Measurements from ENCODE around the gene DOK6.

The DOK6 gene

DNA sequence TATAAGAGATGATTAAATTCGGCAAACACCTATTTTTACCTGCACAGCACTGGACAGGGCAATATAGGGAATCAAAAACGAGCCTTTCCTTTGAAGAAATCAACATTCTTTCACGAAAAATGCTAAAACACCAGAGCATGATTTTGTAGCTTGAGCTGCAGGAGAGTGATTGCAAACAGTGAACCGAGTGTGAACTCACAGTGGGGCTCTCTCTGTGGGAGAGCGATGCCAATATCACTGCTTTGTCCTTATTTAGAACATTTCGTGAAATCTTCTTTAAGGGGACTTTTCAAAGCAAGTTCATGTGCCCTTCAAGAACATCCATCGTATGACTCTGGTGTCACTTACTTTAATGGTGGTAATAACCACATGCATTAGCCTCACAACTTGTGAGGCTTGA lies 308.2 kb downstream of the DOK6 start:
- Histone ChIP-seq H3K4me1 (ENCODE audit: control insufficient read depth, insufficient read depth, low read length, poor library complexity, severe bottlenecking) (no peaks in the 10 kb centered on the region), H3K36me3 (ENCODE audit: control insufficient read depth, insufficient read depth, low read length) (no peaks in the 10 kb centered on the region), H3K27me3 (replicated peaks; ENCODE audit: control insufficient read depth, insufficient read depth, low read length, poor library complexity, severe bottlenecking) (no peaks in the 10 kb centered on the region), H3K4me3 (ENCODE audit: insufficient read depth, low read depth, low read length, poor library complexity, severe bottlenecking) (no peak overlapping the region), H3K9me3 (ENCODE audit: control insufficient read depth, low read length) (no peaks in the 10 kb centered on the region), H3K27ac (ENCODE audit: insufficient read depth, low read length, poor library complexity, severe bottlenecking) (no peak overlapping the region)
- no peak for DNase-seq

DNA sequence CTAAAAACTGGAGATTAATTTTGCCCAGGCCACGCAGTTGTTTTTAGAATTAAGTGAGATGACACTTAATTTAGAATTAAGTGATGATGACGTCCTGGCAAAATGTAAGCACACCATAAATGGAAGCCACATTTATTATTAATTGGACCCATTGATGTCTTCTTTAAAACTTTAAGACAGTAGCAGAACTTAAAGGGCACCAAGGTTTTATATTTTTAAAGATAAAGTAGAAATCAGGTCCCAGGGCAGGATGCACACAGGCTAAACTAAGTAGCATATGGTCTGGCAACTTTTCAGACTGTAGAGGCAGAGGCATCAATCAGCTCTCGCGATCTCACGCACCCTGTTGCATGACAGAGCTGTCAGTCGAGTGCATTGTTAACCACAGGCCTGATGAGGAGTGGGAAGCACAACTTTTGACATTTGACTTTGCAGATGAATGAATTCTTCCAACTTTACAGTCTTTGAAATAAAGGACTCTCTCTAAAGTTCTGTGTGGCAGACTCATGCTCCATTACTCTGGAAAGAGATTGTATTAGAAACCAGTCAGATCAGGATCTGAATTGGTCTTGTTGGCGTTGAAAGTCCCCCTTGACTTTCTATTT lies 314.6 kb downstream of the DOK6 start:
- Histone ChIP-seq H3K4me1 (ENCODE audit: control insufficient read depth, insufficient read depth, low read length, poor library complexity, severe bottlenecking) (no peaks in the 10 kb centered on the region), H3K36me3 (ENCODE audit: control insufficient read depth, insufficient read depth, low read length) (no peaks in the 10 kb centered on the region), H3K9me3 (ENCODE audit: control insufficient read depth, low read length) (peaks cover 6% of the 10 kb centered on the region), H3K27me3 (replicated peaks; ENCODE audit: control insufficient read depth, insufficient read depth, low read length, poor library complexity, severe bottlenecking) (no peaks in the 10 kb centered on the region), H3K27ac (ENCODE audit: insufficient read depth, low read length, poor library complexity, severe bottlenecking) (no peak overlapping the region), H3K4me3 (ENCODE audit: insufficient read depth, low read depth, low read length, poor library complexity, severe bottlenecking) (no peak overlapping the region)
- DNase-seq = no peak

DNA sequence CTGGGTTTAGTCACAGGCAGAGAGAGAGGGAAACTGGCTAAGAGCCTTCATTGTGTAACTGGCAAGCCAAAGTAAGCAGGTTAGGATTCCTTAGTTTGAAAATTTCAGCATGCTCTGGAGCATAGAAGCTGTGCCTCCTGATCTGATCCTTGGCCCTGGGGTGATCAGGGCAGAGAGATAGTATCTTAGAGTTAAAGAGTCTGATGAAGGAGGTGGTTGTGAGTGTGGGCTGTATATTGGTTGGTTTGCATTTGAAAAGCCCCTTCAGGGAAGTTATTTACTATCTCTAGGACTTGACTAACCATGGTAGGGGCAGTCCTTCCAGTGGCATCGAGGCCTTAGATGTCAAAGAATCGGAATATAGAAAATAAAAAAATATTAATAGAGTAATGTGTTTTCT lies 316.9 kb downstream of the DOK6 start:
- H3K27me3 ChIP-seq (replicated peaks; ENCODE audit: control insufficient read depth, insufficient read depth, low read length, poor library complexity, severe bottlenecking) = no peaks in the 10 kb centered on the region
- H3K4me1 ChIP-seq (ENCODE audit: control insufficient read depth, insufficient read depth, low read length, poor library complexity, severe bottlenecking) = no peaks in the 10 kb centered on the region
- peaks cover 6% of the 10 kb centered on the region for H3K9me3 ChIP-seq (ENCODE audit: control insufficient read depth, low read length)
- DNase-seq = no peak
- H3K36me3 ChIP-seq (ENCODE audit: control insufficient read depth, insufficient read depth, low read length) = no peaks in the 10 kb centered on the region
- no peak overlapping the region for H3K27ac ChIP-seq (ENCODE audit: insufficient read depth, low read length, poor library complexity, severe bottlenecking)
- no peak overlapping the region for H3K4me3 ChIP-seq (ENCODE audit: insufficient read depth, low read depth, low read length, poor library complexity, severe bottlenecking)

DNA sequence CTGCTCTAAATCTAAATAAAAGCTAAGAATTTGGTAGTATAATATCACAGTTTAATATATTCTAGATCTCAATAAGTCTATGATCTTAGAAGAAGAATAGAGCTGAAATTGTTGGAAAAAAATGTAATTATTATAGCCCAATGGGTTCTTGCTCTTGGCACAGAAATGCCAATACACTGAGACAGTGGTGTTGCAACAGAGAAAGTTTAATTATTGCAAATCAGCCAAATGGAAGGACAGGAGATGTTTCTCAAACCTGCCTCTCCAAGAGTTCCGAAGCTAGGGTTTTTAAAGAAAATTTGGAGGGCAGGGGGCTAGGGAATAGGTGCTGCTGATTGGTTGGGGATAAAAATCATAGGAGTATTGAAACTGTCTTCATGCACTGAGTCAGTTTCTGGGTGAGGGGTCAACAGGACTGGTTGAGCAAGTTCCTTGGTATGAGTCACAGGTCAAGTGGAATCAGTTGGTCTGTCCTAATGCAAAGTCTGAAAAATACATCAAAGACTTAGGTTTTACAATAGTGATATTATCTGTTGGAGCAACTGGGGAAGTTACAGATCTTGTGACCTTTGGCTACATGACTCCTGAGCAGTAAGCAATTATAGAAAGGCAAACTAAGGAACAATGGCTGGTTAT lies 318.3 kb downstream of the DOK6 start:
- no peak for DNase-seq
- Histone ChIP-seq H3K4me1 (ENCODE audit: control insufficient read depth, insufficient read depth, low read length, poor library complexity, severe bottlenecking) (no peaks in the 10 kb centered on the region), H3K4me3 (ENCODE audit: insufficient read depth, low read depth, low read length, poor library complexity, severe bottlenecking) (no peak overlapping the region), H3K27me3 (replicated peaks; ENCODE audit: control insufficient read depth, insufficient read depth, low read length, poor library complexity, severe bottlenecking) (no peaks in the 10 kb centered on the region), H3K27ac (ENCODE audit: insufficient read depth, low read length, poor library complexity, severe bottlenecking) (no peak overlapping the region), H3K9me3 (ENCODE audit: control insufficient read depth, low read length) (peaks cover 6% of the 10 kb centered on the region), H3K36me3 (ENCODE audit: control insufficient read depth, insufficient read depth, low read length) (no peaks in the 10 kb centered on the region)

DNA sequence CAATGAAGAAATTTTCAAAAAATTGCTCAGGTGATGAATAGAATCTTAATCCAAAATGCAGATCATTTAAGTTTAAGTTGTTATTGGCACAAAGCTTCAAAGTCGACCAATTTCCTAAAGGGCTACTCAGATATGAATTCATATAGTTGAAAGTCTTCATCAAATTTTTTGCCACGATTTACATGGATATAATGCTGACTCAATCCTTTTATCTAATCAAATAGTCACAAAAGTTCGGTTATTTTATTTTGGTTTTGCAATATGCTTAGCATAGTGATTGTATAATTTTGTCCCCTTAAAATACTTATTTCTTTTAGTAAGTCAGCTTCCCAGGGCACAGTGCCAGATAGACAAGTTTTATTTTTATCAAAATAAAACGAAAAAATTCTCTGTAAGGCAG lies 319.7 kb downstream of the DOK6 start:
- peaks cover 6% of the 10 kb centered on the region for H3K9me3 ChIP-seq (ENCODE audit: control insufficient read depth, low read length)
- H3K27ac ChIP-seq (ENCODE audit: insufficient read depth, low read length, poor library complexity, severe bottlenecking) = no peak overlapping the region
- DNase-seq = no peak
- H3K27me3 ChIP-seq (replicated peaks; ENCODE audit: control insufficient read depth, insufficient read depth, low read length, poor library complexity, severe bottlenecking) = no peaks in the 10 kb centered on the region
- H3K4me1 ChIP-seq (ENCODE audit: control insufficient read depth, insufficient read depth, low read length, poor library complexity, severe bottlenecking) = no peaks in the 10 kb centered on the region
- no peak overlapping the region for H3K4me3 ChIP-seq (ENCODE audit: insufficient read depth, low read depth, low read length, poor library complexity, severe bottlenecking)
- H3K36me3 ChIP-seq (ENCODE audit: control insufficient read depth, insufficient read depth, low read length) = no peaks in the 10 kb centered on the region

DNA sequence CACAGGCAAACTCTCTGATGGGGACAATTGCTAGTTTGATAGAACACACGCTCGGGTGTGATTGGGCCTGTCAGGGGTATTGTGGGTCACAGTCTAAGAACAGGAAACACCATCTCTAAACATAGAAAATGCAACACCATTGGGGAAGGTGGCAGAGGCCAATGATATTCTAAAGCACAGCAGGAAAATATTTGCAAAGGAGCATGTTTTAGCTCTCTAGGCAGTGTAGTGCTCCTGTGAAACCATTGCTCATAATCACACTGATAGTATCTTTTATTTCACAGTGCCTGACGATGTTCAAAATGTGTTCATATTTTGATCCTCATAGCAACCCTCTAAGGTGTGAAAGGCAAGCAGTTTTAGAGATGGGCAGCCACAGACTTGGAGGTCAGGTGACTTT lies 322.7 kb downstream of the DOK6 start:
- Histone ChIP-seq H3K9me3 (ENCODE audit: control insufficient read depth, low read length) (peaks cover 6% of the 10 kb centered on the region), H3K4me3 (ENCODE audit: insufficient read depth, low read depth, low read length, poor library complexity, severe bottlenecking) (no peak overlapping the region), H3K27me3 (replicated peaks; ENCODE audit: control insufficient read depth, insufficient read depth, low read length, poor library complexity, severe bottlenecking) (no peaks in the 10 kb centered on the region), H3K4me1 (ENCODE audit: control insufficient read depth, insufficient read depth, low read length, poor library complexity, severe bottlenecking) (no peaks in the 10 kb centered on the region), H3K36me3 (ENCODE audit: control insufficient read depth, insufficient read depth, low read length) (no peaks in the 10 kb centered on the region), H3K27ac (ENCODE audit: insufficient read depth, low read length, poor library complexity, severe bottlenecking) (no peak overlapping the region)
- DNase-seq = no peak

DNA sequence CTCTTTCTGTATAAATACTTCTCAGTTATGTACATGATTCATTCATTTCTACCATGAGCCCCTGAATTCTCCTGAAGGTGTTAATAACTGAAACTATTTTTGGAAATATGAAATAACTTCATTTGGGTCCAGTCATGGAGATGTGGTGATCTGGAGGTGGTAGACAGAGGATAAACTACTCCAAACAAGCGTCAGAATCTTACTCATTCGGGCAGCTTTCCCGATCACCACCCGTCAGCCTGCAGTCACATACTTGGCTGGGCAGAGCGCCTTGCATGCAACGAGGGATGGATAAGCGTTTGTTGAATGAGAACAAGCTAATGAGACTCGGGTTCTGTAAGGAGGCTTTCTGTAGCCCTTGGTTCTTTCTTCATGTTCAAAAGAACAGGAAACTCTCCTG lies 324.3 kb downstream of the DOK6 start:
- Histone ChIP-seq H3K36me3 (ENCODE audit: control insufficient read depth, insufficient read depth, low read length) (no peaks in the 10 kb centered on the region), H3K4me1 (ENCODE audit: control insufficient read depth, insufficient read depth, low read length, poor library complexity, severe bottlenecking) (no peaks in the 10 kb centered on the region), H3K27me3 (replicated peaks; ENCODE audit: control insufficient read depth, insufficient read depth, low read length, poor library complexity, severe bottlenecking) (no peaks in the 10 kb centered on the region), H3K4me3 (ENCODE audit: insufficient read depth, low read depth, low read length, poor library complexity, severe bottlenecking) (no peak overlapping the region), H3K9me3 (ENCODE audit: control insufficient read depth, low read length) (no peaks in the 10 kb centered on the region), H3K27ac (ENCODE audit: insufficient read depth, low read length, poor library complexity, severe bottlenecking) (no peak overlapping the region)
- no peak for DNase-seq

DNA sequence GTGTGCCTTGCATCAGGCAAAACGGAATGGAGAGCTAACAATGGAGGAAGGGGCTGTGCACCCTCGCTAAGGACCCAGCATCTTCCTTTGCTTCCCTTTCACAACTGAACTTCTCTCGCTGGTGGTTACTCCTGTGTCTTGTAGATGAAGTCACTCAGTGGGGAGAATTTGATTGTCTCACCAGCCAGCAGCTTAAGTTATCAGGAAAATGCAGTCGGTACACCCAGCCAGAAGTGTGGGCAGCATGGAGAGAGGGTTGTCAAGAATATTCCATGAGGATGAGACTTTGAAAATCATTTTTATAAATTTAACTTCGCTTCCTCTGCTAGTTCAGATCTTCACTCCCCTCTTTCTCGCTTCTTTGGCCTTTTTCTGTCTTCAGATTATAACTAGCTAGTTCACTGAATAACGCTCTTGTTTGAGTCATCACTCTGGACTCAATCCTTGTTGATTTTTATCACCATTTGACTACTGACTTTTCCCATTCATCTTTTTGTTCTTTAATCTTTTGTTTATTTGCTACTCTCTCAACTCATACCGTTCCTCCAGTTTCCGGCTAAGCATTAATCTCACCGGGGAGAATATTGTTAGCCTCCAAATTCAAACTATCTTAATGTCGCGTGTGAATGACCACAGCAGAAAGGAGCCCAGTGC lies 325.3 kb downstream of the DOK6 start:
- no peaks in the 10 kb centered on the region for H3K4me1 ChIP-seq (ENCODE audit: control insufficient read depth, insufficient read depth, low read length, poor library complexity, severe bottlenecking)
- H3K27ac ChIP-seq (ENCODE audit: insufficient read depth, low read length, poor library complexity, severe bottlenecking) = no peak overlapping the region
- H3K9me3 ChIP-seq (ENCODE audit: control insufficient read depth, low read length) = no peaks in the 10 kb centered on the region
- H3K4me3 ChIP-seq (ENCODE audit: insufficient read depth, low read depth, low read length, poor library complexity, severe bottlenecking) = no peak overlapping the region
- H3K36me3 ChIP-seq (ENCODE audit: control insufficient read depth, insufficient read depth, low read length) = no peaks in the 10 kb centered on the region
- H3K27me3 ChIP-seq (replicated peaks; ENCODE audit: control insufficient read depth, insufficient read depth, low read length, poor library complexity, severe bottlenecking) = no peaks in the 10 kb centered on the region
- no peak for DNase-seq

DNA sequence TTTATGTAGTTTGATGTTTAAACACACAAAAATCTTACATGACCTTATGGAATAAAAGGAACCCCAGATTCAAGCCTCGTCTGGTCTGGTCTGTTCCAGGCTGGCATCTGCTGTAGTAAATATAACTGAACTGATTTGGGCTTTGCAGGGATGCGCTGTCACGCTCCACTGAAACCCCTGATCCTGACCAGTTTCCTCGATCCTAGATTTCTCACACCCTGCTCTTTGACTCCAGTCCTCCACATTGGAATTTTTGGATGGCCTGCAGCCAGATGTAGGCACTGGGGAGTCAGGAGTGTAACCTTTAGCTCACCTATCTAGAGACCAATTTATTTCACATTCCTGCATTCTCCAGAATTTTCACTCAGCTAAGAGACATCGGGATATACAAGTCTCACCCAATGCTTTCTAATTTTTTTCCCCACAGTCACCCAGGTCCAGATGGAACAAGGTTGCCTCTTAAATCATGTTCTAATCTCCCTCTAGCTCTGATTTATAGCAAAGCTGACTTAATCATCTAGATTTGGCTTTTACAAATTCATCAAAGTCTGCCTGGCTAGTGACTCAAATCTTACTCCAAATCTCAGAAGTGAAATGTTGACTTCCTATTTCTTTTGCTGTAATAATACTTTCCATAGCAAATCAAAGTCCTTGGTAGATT lies 327.4 kb downstream of the DOK6 start:
- DNase-seq = no peak
- H3K27me3 ChIP-seq (replicated peaks; ENCODE audit: control insufficient read depth, insufficient read depth, low read length, poor library complexity, severe bottlenecking) = no peaks in the 10 kb centered on the region
- no peaks in the 10 kb centered on the region for H3K36me3 ChIP-seq (ENCODE audit: control insufficient read depth, insufficient read depth, low read length)
- no peak overlapping the region for H3K4me3 ChIP-seq (ENCODE audit: insufficient read depth, low read depth, low read length, poor library complexity, severe bottlenecking)
- H3K4me1 ChIP-seq (ENCODE audit: control insufficient read depth, insufficient read depth, low read length, poor library complexity, severe bottlenecking) = no peaks in the 10 kb centered on the region
- H3K27ac ChIP-seq (ENCODE audit: insufficient read depth, low read length, poor library complexity, severe bottlenecking) = no peak overlapping the region
- no peaks in the 10 kb centered on the region for H3K9me3 ChIP-seq (ENCODE audit: control insufficient read depth, low read length)

DNA sequence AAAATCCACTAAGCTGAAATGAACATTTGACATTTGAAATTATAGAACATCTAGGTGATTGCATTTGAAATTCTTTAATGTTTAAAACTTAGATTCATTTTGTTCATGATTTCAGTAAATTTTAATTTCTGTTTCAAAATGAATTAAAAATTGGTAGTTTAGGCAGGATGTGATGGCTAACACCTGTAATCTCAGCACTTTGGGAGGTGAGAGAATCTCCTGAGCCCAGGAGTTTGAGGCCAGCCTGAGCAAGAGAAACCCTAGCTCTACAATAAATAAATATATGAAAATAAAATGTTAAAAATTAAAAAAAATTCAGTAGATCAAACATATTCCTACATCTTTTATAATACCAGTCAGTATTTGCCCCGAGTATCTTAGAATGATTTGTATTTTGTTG lies 330.0 kb downstream of the DOK6 start:
- no peaks in the 10 kb centered on the region for H3K4me1 ChIP-seq (ENCODE audit: control insufficient read depth, insufficient read depth, low read length, poor library complexity, severe bottlenecking)
- DNase-seq = no peak
- H3K27ac ChIP-seq (ENCODE audit: insufficient read depth, low read length, poor library complexity, severe bottlenecking) = no peak overlapping the region
- no peaks in the 10 kb centered on the region for H3K9me3 ChIP-seq (ENCODE audit: control insufficient read depth, low read length)
- no peaks in the 10 kb centered on the region for H3K27me3 ChIP-seq (replicated peaks; ENCODE audit: control insufficient read depth, insufficient read depth, low read length, poor library complexity, severe bottlenecking)
- no peak overlapping the region for H3K4me3 ChIP-seq (ENCODE audit: insufficient read depth, low read depth, low read length, poor library complexity, severe bottlenecking)
- no peaks in the 10 kb centered on the region for H3K36me3 ChIP-seq (ENCODE audit: control insufficient read depth, insufficient read depth, low read length)
